Memory B cell (primary cell): ENCODE measurements around the gene CTAG1A.
A peak's percentile ranks its signal among the peaks of the same experiment; 100 is the strongest.
"Not testable (repeated sequence)": the region's sequence is repeated elsewhere in the genome, so short reads cannot be mapped to it uniquely, and the experiment has no call there.

ENCODE experiments used
- ATAC-seq: fragments of 150-1000 bp; cut with Tn5 transposase; 2 replicates; pipeline ENCODE4 v1.10.0; 2021; ENCODE audit warnings: low read depth, mild to moderate bottlenecking, moderate library complexity
- DNase-seq, 2 donors: peaks; one replicate each; pipeline ENCODE4 v3.0.0; 2022; ENCODE audit warnings: low spot score in 2 of 2
- H3K27ac Mint-ChIP-seq: one replicate; pipeline ENCODE4 v1.8.0; 2022; ENCODE audit warnings: mild to moderate bottlenecking, moderate library complexity, mixed read lengths
- H3K27me3 Mint-ChIP-seq: one replicate; pipeline ENCODE4 v1.8.0; 2022; ENCODE audit warnings: mixed read lengths
- H3K36me3 Mint-ChIP-seq: one replicate; pipeline ENCODE4 v1.8.0; 2022; ENCODE audit warnings: mild to moderate bottlenecking, mixed read lengths
- H3K4me1 Mint-ChIP-seq: one replicate; pipeline ENCODE4 v1.8.0; 2022; ENCODE audit warnings: mixed read lengths
- H3K4me3 Mint-ChIP-seq: one replicate; pipeline ENCODE4 v1.8.0; 2022; ENCODE audit warnings: mild to moderate bottlenecking, moderate library complexity, mixed read lengths
- H3K9me3 Mint-ChIP-seq: one replicate; pipeline ENCODE4 v1.8.0; 2022; ENCODE audit warnings: mixed read lengths

The CTAG1A gene

DNA sequence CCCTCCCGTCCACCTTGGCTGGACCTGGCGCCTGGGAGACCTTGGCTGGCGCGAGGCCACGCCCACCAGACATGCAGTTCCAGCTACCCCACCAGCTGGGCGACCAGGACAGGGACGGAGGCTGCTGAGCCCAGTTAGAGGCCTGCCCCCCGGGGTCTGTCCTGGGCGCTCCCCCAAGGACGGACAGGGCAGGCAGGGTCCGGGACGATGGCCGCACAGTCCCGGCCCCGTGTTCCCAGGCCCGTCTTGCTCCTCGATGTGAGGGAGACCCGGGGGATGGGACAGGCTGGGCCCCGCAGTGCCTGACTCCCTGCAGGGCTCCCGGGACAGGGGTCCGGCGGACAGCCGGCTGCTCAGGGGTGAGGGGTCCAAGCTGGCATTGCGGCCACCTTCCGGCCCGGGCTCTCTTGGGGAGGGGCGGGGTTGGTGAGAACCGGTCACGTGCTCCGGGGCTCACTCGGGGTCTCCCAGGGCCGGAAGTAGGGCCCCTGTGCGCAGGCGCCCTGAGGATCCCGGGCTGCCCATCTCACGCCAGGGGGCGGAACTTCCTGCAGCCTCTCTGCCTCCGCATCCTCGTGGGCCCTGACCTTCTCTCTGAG, at the start of gene CTAG1A:
Gene CTAG1A, plus strand, starts transcription at position 549 of the 599 bp plus-strand sequence. CDS start 74 bp downstream, outside the sequence.
- ATAC-seq, DNase-seq, H3K9me3 Mint-ChIP-seq, H3K4me3 Mint-ChIP-seq, H3K4me1 Mint-ChIP-seq, H3K36me3 Mint-ChIP-seq, H3K27me3 Mint-ChIP-seq, H3K27ac Mint-ChIP-seq: not testable (repeated sequence)

DNA sequence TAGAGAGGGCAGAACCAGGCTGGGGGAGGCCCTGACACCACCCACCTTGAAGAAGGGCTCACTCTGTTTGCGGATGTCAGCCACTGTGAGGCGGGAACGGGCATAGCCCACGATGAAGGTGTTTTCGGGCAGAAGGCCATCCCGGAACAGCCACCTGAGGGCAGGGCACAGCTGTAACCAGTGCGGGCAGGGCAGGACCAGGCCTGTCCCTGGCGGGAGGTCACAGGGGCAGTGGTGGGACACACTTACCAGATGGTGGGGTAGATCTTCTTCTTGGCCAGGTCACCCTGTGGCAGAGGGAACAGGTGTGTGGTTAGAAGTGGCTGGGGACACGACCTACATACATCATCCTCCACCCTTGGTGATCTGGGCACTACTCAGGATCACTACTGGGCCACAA, 49.0 kb upstream of the CTAG1A start:
- Mint-ChIP-seq H3K9me3 (no peaks in the 10 kb centered on the region), H3K4me1 (peaks cover 4% of the 10 kb centered on the region), H3K36me3 (peaks cover 6% of the 10 kb centered on the region), H3K4me3 (no peak overlapping the region), H3K27me3 (no peaks in the 10 kb centered on the region), H3K27ac (no peak overlapping the region)
- DNase-seq (no peak), ATAC-seq (no peak)

DNA sequence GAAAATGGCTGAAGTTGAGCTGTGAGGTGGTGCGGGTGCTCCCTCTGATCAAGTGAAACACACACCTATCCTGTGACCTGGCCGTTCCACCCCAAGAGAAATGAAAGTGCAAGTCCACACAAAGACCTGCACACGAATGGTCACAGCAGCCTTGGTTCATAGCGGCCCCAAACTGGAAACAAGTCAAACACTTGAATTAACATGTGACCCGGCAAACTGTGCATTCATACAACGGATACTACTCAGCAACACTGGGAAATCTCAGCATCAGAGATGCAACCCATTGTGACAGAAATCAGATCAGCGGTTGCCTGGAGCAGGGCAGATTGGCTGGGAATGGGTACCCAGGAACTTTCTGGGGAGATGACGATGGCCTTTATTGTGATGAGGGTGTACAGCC, 45.9 kb upstream of the CTAG1A start:
- H3K36me3 Mint-ChIP-seq = peaks cover 3% of the 10 kb centered on the region
- no peaks in the 10 kb centered on the region for H3K9me3 Mint-ChIP-seq
- H3K4me3 Mint-ChIP-seq = no peak overlapping the region
- no peaks in the 10 kb centered on the region for H3K27me3 Mint-ChIP-seq
- H3K27ac Mint-ChIP-seq = no peak overlapping the region
- peaks cover 12% of the 10 kb centered on the region for H3K4me1 Mint-ChIP-seq
- DNase-seq (no peak), ATAC-seq (no peak)

DNA sequence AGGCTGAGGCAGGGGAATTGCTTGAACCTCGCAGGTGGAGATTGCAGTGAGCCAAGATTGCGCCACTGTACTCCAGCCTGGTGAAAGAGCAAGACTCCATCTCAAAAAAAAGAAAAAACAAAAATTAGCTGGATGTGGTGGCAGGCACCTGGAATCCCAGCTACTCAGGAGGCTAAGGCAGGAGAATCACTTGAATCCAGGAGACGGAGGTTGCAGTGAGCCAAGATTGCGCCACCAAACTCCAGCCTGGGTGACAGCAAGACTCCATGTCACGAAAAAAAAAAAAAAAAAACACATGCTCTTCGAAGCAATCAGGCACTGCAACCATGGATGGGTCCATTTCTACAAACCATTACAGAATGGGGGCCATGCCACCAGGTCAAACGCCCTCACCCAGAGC, 44.6 kb upstream of the CTAG1A start:
- H3K4me1 Mint-ChIP-seq, H3K4me3 Mint-ChIP-seq, H3K27ac Mint-ChIP-seq, H3K36me3 Mint-ChIP-seq, ATAC-seq, H3K9me3 Mint-ChIP-seq, H3K27me3 Mint-ChIP-seq, DNase-seq: not testable (repeated sequence)

DNA sequence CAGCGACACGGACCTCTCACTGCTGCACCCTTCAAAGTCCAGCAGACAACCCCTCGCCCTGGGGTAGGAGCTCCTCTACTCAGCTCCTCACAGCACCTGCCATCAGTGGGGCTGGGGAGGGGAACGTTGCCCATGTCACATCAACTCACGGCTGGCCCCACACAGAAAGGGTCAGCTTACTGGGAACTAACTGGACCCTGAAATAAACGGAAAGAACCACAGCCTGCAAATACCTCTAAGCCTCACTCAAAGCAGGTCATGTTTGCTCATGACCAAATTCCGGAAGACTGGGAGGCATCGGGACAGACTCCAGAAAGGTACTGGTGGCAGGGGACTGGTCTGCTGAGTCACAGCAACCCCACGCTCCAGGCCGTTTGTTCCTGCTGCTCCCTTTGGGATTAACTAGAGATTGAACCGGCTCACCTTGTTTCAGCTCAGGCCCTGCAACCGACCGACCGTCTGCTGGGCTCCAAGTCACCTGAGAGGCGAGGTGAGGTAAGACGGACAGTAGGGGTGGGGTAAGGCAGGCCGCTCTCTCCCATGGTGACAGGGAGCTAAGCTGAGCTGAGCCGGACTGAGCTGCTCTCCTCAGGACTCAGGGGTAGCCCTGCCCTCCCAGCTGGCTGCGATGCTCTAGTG, 43.9 kb upstream of the CTAG1A start:
- Mint-ChIP-seq H3K4me3 (no peak overlapping the region), H3K36me3 (no peaks in the 10 kb centered on the region), H3K27ac (no peak overlapping the region), H3K9me3 (no peaks in the 10 kb centered on the region), H3K27me3 (no peaks in the 10 kb centered on the region), H3K4me1 (peaks cover 7% of the 10 kb centered on the region)
- no peak for ATAC-seq
- DNase-seq = no peak

DNA sequence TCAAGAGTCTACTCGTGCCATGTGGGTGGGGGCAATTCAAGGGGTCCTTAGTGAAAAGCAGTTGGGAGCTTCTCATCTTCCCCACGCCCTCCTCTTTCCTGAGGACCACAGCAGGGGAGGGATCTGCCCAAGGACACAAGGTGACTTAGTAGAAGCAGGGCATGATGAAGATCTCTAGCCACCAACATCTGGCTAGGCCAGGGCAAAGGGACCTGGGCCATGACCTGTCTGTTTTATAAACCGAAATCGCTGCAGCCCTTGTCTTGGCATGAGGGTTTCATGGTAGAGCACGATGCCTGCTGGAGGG, 43.4 kb upstream of the CTAG1A start:
- DNase-seq (no peak), ATAC-seq (no peak)
- Mint-ChIP-seq H3K36me3 (no peaks in the 10 kb centered on the region), H3K4me1 (peaks cover 7% of the 10 kb centered on the region), H3K27me3 (no peaks in the 10 kb centered on the region), H3K9me3 (no peaks in the 10 kb centered on the region), H3K27ac (no peak overlapping the region), H3K4me3 (no peak overlapping the region)

DNA sequence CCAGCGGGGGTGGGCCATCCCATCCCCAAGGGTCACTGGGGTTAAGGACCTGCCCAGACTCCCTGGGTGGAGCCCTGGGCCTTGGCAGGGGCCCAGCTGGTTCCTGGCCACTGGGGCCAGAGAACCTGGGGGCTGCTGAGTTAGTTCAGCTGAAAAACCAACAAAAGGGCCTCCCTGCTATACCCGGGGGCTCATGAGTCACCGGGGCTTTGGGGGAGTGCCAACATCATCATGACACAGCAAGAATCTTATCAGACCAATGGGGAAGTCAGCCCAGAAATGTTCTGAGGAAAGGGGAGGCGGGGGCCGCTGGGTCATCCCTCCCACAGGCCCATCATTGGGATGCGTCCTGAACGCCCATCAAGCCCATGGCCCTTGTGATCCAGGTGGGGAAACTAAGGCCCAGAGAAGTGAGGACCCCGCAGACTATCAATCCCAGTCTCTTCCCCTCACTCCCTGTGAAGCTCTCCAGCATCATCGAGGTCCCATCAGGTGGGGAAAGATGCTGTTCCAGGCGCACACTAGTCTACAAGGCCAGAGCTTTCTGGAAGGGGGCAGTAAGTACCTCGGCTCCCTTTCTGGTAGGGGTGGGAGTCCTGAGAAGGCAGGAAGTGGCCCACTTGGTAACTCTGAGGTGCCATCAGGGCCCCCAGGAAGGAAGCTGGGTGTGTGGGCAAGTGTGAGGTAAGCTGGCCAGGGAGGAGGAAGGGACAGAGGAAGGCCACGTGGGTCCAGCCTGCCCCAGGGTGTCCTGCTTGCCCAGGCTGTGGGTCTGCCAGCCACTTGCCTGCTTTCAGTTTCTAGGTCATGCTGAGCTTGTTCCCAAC, 42.8 kb upstream of the CTAG1A start:
- H3K27me3 Mint-ChIP-seq = no peaks in the 10 kb centered on the region
- ATAC-seq (no peak), DNase-seq (no peak)
- H3K27ac Mint-ChIP-seq = peak overlapping the region; percentile 85
- H3K4me3 Mint-ChIP-seq = no peak overlapping the region
- H3K36me3 Mint-ChIP-seq = no peaks in the 10 kb centered on the region
- H3K9me3 Mint-ChIP-seq = no peaks in the 10 kb centered on the region
- peaks cover 7% of the 10 kb centered on the region for H3K4me1 Mint-ChIP-seq

DNA sequence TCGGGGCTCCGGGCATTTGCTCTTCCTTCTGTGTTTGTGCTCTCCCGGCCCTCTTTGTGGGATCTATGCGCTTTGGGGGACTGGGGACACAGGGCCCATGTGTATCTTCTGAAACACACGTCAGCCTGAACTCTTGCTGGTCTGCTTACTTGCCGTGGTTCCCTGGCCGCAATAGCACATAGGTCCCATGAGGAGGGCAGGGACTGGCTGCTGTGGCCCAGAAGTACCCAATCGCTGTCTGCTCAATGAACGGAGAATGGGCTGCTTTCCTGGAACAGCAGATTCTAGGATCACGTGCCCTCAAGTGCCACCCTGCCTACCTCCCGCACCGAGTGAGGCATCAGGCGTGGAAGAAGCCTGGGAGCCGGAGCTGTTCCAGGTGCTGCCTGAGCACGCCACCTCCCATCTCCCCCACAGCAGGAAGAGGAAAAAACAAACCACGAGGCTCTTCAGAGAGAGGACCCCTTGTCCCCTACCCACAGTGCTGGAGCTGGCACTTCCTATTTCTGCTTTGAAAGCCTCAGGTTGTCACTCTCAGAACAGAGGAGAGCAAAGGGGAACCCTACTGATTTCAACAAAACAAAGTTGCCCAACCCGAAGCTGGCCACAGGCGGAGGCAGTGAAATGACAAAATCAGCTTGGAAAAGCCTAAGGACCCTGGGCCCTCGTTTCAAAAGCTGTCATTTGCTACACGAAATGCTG, 42.1 kb upstream of the CTAG1A start:
- Mint-ChIP-seq H3K27me3 (no peaks in the 10 kb centered on the region), H3K27ac (peak overlapping the region; percentile 85), H3K36me3 (no peaks in the 10 kb centered on the region), H3K4me1 (peaks cover 8% of the 10 kb centered on the region), H3K4me3 (peak overlapping the region; percentile 66), H3K9me3 (no peaks in the 10 kb centered on the region)
- no peak for ATAC-seq
- no peak for DNase-seq

DNA sequence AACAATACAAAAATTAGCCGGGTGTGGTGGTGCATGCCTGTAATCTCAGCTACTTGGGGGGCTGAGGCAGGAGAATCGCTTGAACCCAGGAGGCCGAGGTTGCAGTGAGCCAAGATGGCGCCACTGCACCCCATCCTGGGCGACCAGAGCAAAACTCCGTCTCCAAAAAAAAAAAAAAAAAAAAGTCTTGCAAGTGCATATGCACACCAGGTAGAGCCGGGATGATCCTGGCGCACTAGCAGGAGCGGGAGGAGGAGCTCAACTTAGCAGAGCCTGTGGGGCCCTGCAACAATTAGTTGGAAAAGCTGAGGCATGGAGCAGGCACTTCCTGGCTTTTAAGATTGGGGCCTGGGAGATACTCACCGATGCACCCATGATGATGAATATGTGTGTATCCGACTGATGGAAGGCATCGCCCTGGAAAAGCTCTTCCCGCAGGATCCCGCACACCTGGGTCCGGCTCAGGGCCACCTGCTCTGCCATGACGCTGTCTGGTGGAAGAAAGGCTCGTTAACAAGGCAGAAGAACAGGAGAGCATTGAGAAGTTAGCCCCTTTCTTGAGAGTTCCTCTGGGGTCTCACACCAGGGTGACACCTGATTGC, 39.2 kb upstream of the CTAG1A start:
- no peaks in the 10 kb centered on the region for H3K27me3 Mint-ChIP-seq
- no peak for ATAC-seq
- no peaks in the 10 kb centered on the region for H3K9me3 Mint-ChIP-seq

DNA sequence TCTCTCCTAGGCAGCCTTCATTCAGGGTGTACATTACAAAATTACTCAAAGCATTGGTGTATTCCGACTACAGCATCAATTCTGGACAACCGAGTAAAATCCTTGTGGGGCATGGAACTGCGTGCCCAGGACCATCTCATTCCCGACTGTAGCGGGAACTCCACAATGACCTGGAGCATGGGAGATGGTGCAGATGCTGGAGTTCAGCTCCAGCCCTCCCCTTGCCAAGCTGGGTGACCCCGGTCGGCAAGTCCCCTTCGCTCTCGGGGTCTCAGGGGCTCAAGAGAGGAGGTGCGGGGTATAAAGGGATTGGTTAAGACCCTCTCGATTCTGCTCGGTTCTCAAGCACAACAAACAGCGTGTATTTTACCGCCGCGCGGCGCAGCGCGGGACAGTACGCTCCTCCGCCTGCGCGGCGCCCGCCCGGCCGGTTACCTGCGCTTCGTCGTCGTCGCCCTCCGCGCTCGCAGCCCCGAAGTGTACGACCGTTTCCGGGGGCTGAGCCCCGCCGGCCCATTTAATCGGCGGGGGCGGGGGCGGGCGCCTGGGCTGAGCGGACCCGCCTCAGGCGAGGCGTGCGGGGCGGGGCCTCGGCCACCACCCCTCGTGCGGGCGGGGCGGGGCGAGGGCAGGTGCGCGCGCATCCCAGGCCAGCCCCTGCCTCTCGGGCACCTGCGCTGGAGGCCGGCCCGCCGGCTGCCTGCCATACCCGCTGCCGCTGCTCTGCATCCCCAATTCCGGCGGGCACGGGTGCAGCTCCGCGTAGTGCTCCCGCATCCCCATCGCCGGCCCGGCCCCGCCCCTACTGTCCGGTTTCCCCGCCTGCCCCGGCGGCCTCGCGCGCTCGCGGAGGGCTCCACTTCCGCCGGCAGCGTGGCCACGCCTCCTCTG, 38.3 kb upstream of the CTAG1A start, which contains the start of gene G6PD:
Gene G6PD, minus strand, starts transcription at position 493 of the 891 bp plus-strand sequence. CDS start 691 bp downstream, outside the sequence.
- DNase-seq = no peak
- no peaks in the 10 kb centered on the region for H3K27me3 Mint-ChIP-seq

More for the DNA sequence above, 39.2 kb upstream of the CTAG1A start:
- H3K27ac Mint-ChIP-seq = peak overlapping the region; percentile 24
- peaks cover 24% of the 10 kb centered on the region for H3K4me1 Mint-ChIP-seq
- H3K36me3 Mint-ChIP-seq = no peaks in the 10 kb centered on the region
- DNase-seq = no peak
- H3K4me3 Mint-ChIP-seq = peak overlapping the region; percentile 76

DNA sequence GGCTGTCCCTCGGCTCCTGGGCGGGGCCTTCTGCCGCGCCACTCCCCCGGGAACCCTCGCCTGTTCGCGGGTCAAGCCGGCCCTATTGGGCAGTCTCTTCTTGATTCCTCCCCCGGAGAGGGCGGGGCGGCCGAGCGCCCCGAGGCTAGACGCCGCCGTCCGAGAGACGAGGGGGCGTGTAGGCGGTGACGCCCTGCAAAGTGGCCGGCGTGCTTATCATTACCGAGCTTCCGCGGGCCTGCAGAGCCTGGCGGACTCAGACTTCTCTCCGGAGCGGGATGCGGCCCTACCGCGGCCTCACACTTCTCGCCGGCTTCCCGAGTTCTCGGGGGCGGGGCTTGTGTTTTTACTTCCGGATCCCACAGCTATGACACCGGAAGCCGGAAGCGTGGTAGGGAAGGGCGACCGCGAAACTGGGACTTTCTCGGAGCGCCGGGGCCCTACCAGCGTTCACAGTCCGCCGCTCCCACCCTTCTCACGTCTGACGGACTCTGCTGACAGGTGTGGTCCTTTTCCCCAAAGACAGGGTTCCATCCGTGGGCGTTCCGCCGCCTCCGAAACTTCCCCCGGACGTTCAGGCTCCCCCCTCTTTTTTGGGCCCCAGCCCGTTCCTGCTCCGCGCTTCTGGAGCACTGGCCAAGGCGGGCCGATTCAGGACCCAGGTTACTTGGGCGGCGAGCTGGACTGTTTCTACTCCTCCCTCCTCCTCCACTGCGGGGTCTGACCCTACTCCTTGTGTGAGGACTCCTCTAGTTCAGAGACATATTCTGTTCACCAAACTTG, 37.5 kb upstream of the CTAG1A start, which contains the start of gene IKBKG:
Gene IKBKG, plus strand, starts transcription at position 376 of the 783 bp plus-strand sequence. CDS start 4,383 bp downstream, outside the sequence.
- H3K36me3 Mint-ChIP-seq = no peaks in the 10 kb centered on the region
- H3K27me3 Mint-ChIP-seq = no peaks in the 10 kb centered on the region
- H3K4me1 Mint-ChIP-seq = peaks cover 28% of the 10 kb centered on the region
- ATAC-seq = peak; percentile 71
- peak; percentile 83 to 89 for DNase-seq
- H3K9me3 Mint-ChIP-seq = no peaks in the 10 kb centered on the region
- peak within 1 kb of the TSS; percentile 92 for H3K4me3 Mint-ChIP-seq
- H3K27ac Mint-ChIP-seq = peak within 1 kb of the TSS; percentile 96

More for the DNA sequence above, 38.3 kb upstream of the CTAG1A start, which contains the start of gene G6PD:
- Mint-ChIP-seq H3K4me3 (peak within 1 kb of the TSS; percentile 92), H3K36me3 (no peaks in the 10 kb centered on the region), H3K27ac (peak within 1 kb of the TSS; percentile 96), H3K4me1 (peaks cover 28% of the 10 kb centered on the region), H3K9me3 (no peaks in the 10 kb centered on the region)
- peak; percentile 56 for ATAC-seq

DNA sequence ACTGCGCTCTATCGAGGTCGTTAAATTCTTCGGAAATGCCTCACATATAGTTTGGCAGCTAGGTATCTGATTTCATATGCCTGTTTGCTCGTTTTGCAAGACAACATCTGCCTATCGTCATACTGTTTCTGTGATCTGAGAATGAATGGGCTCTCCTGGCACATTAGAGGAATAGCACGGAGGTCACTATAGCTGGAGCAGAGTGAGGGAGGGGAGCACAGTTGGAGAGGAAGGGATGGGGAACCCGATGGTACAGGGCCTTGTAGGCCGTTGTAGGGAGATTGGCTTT, 37.0 kb upstream of the CTAG1A start:
- H3K36me3 Mint-ChIP-seq = peaks cover under 1% of the 10 kb centered on the region
- no peaks in the 10 kb centered on the region for H3K9me3 Mint-ChIP-seq
- peaks cover 25% of the 10 kb centered on the region for H3K4me1 Mint-ChIP-seq
- no peak for ATAC-seq
- DNase-seq = no peak
- H3K27me3 Mint-ChIP-seq = no peaks in the 10 kb centered on the region
- H3K27ac Mint-ChIP-seq = peak overlapping the region; percentile 96
- peak overlapping the region; percentile 92 for H3K4me3 Mint-ChIP-seq
